GM12878 (cell line): ENCODE data around the gene TSSC4. TPM values are rescaled to one million over a fixed set of nuclear protein-coding genes. Genes with fewer than 3 reads are reported as not detected.

ENCODE experiments used
- CBX3 ChIP-seq: fragments of 200-600 bp; sonication (generic); IDR thresholded peaks from 2 replicates; pipeline ENCODE4 v1.6.1; 2016; ENCODE audit warnings: low read depth, borderline replicate concordance
- JUND ChIP-seq: IDR thresholded peaks from 2 replicates; pipeline ENCODE4 v1.6.1; 2012; ENCODE audit warnings: low read depth, mild to moderate bottlenecking, low read length, improper control_type of control experiment, moderate library complexity
- NBN ChIP-seq: fragments of 450-650 bp; IDR thresholded peaks from 2 replicates; pipeline ENCODE4 v1.6.1; 2016
- PML ChIP-seq: IDR thresholded peaks from 2 replicates; pipeline ENCODE4 v1.6.1; 2012; ENCODE audit warnings: low read length, inconsistent platforms
- SMC3 ChIP-seq: IDR thresholded peaks from 2 replicates; pipeline ENCODE4 v1.6.1; 2011; ENCODE audit warnings: low read length, improper control_type of control experiment, borderline replicate concordance
- polyA plus RNA-seq, 11 experiments: library from polyadenylated mRNA; depleted of rRNA in 4 of 11; unstranded in 6 of 11; stranded (reverse) in 5 of 11; fragments of >200 nt; fragmentation: Nextera tagmentation in 4 of 11; fragmentation: Illumina TruSeq in 1 of 11; extraction: Ambion mirVana in 4 of 11; extraction: Trizol in 1 of 11; gene quantifications; 1 replicate in 1 of 11; 2 replicates in 10 of 11; pipeline versions ENCODE4 v1.2.1 to v1.2.3, GENCODE V29; 2011 to 2016; ENCODE audit warnings: inconsistent platforms in 2 of 11, missing spikeins in 2 of 11, low read depth in 1 of 11
- total RNA-seq, 4 experiments: library from RNA; depleted of rRNA in 3 of 4; stranded (reverse); fragments of >200 nt in 3 of 4; fragmentation: Illumina TruSeq in 1 of 4; extraction: Trizol in 1 of 4; gene quantifications; 2 replicates each; pipeline versions ENCODE4 v1.2.1 to v1.2.3, GENCODE V29; 2013 to 2021
- TF ChIP-seq, protein P1 (sequence below): fragments of 450-650 bp; IDR thresholded peaks from 2 replicates; pipeline ENCODE4 v1.6.1; 2017; ENCODE audit warnings: mild to moderate bottlenecking, moderate library complexity
- TF ChIP-seq, protein P2 (sequence below): IDR thresholded peaks from 2 replicates; pipeline ENCODE4 v1.6.1; 2011; ENCODE audit warnings: borderline replicate concordance, low read depth, mild to moderate bottlenecking, moderate library complexity, low read length; ENCODE audit not compliant: insufficient read depth, poor library complexity, severe bottlenecking
- TF ChIP-seq, protein P3 (sequence below): fragments of 450-650 bp; IDR thresholded peaks from 2 replicates; pipeline ENCODE4 v1.6.1; 2016; ENCODE audit warnings: mild to moderate bottlenecking, moderate library complexity, borderline replicate concordance

The TSSC4 gene
- total and polyA plus RNA-seq, 10 of the 15 experiments (the other 5 are each of a cell fraction or from before 2014, with no cell fraction given) = 0.69 to 70.1 (median 25.7) TPM

DNA sequence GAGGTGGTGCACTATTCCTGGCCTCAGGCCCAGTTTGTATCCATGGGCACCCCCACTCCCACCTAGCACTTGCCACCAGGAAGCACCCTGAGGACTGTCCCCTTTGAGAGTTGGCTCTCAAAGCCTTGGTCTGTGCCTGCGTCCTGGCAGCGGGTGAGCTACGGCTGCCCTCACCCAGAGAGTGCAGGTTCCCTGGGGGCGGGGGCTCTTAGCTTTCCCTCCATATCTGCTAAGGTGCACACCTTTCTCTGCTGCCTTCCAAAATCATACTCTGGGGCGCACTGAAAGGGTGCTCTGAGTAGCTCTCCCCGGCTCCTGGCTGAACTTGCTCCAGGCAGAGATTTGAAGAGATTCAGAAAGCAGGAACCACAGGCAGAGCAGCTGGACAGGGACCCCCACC is 51.4 kb downstream of the TSSC4 start (continued):
- TF ChIP-seq, protein P1, sequence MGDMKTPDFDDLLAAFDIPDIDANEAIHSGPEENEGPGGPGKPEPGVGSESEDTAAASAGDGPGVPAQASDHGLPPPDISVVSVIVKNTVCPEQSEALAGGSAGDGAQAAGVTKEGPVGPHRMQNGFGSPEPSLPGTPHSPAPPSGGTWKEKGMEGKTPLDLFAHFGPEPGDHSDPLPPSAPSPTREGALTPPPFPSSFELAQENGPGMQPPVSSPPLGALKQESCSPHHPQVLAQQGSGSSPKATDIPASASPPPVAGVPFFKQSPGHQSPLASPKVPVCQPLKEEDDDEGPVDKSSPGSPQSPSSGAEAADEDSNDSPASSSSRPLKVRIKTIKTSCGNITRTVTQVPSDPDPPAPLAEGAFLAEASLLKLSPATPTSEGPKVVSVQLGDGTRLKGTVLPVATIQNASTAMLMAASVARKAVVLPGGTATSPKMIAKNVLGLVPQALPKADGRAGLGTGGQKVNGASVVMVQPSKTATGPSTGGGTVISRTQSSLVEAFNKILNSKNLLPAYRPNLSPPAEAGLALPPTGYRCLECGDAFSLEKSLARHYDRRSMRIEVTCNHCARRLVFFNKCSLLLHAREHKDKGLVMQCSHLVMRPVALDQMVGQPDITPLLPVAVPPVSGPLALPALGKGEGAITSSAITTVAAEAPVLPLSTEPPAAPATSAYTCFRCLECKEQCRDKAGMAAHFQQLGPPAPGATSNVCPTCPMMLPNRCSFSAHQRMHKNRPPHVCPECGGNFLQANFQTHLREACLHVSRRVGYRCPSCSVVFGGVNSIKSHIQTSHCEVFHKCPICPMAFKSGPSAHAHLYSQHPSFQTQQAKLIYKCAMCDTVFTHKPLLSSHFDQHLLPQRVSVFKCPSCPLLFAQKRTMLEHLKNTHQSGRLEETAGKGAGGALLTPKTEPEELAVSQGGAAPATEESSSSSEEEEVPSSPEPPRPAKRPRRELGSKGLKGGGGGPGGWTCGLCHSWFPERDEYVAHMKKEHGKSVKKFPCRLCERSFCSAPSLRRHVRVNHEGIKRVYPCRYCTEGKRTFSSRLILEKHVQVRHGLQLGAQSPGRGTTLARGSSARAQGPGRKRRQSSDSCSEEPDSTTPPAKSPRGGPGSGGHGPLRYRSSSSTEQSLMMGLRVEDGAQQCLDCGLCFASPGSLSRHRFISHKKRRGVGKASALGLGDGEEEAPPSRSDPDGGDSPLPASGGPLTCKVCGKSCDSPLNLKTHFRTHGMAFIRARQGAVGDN = no peak
- TF ChIP-seq, protein P2, sequence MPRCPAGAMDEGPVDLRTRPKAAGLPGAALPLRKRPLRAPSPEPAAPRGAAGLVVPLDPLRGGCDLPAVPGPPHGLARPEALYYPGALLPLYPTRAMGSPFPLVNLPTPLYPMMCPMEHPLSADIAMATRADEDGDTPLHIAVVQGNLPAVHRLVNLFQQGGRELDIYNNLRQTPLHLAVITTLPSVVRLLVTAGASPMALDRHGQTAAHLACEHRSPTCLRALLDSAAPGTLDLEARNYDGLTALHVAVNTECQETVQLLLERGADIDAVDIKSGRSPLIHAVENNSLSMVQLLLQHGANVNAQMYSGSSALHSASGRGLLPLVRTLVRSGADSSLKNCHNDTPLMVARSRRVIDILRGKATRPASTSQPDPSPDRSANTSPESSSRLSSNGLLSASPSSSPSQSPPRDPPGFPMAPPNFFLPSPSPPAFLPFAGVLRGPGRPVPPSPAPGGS = no peak
- TF ChIP-seq NBN (no peak), PML (no peak), SMC3 (no peak), CBX3 (no peak), JUND (no peak)
- TF ChIP-seq, protein P3, sequence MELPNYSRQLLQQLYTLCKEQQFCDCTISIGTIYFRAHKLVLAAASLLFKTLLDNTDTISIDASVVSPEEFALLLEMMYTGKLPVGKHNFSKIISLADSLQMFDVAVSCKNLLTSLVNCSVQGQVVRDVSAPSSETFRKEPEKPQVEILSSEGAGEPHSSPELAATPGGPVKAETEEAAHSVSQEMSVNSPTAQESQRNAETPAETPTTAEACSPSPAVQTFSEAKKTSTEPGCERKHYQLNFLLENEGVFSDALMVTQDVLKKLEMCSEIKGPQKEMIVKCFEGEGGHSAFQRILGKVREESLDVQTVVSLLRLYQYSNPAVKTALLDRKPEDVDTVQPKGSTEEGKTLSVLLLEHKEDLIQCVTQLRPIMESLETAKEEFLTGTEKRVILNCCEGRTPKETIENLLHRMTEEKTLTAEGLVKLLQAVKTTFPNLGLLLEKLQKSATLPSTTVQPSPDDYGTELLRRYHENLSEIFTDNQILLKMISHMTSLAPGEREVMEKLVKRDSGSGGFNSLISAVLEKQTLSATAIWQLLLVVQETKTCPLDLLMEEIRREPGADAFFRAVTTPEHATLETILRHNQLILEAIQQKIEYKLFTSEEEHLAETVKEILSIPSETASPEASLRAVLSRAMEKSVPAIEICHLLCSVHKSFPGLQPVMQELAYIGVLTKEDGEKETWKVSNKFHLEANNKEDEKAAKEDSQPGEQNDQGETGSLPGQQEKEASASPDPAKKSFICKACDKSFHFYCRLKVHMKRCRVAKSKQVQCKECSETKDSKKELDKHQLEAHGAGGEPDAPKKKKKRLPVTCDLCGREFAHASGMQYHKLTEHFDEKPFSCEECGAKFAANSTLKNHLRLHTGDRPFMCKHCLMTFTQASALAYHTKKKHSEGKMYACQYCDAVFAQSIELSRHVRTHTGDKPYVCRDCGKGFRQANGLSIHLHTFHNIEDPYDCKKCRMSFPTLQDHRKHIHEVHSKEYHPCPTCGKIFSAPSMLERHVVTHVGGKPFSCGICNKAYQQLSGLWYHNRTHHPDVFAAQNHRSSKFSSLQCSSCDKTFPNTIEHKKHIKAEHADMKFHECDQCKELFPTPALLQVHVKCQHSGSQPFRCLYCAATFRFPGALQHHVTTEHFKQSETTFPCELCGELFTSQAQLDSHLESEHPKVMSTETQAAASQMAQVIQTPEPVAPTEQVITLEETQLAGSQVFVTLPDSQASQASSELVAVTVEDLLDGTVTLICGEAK = no peak
